ENCODE results near the gene PARP2.

PARP2 gene

DNA sequence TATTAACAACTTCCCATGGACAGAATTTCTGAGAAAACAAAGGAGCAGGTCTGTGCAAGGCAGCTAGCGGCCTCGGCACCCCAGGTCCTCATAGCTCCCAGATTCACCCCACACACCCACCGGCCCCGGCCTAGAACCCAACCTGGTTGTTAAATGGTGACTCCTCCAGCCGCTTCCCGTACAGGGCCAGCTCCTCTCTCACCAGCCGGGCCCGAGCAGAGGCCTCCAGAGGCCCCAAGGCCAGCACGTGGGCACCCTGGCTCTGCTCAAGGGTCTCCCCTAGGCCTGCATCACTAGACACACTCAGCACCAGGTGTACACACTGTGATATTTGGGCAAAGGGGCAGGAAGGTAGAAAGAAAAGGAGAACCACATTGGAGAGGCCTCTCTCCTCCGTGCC lies 39.6 kb downstream of the PARP2 start:
- Histone ChIP-seq H3K79me2 (ENCODE audit: insufficient read depth, low read length) (no peaks in the 10 kb centered on the region), H4K20me1 (ENCODE audit: insufficient read depth, low read length, poor library complexity, severe bottlenecking) (no peaks in the 10 kb centered on the region), H3K36me3 (ENCODE audit: insufficient read depth, low read length) (peaks cover 90% of the 10 kb centered on the region; the same call in 1 of the 2 replicates), H3K27me3 (ENCODE audit: insufficient read depth, low read length, poor library complexity, severe bottlenecking) (no peaks in the 10 kb centered on the region), H3K9me3 (ENCODE audit: insufficient read depth, low read depth, low read length) (no peaks in the 10 kb centered on the region), H3K9ac (ENCODE audit: low read depth, low read length, poor library complexity, severe bottlenecking) (no peak overlapping the region), H3K4me3 (ENCODE audit: low read length, poor library complexity, severe bottlenecking) (no peak overlapping the region), H3K9me2 (replicated peaks; ENCODE audit: low read depth, low read length) (no peaks in the 10 kb centered on the region), H2AFZ (ENCODE audit: low read length) (no peak overlapping the region), H3K4me1 (ENCODE audit: insufficient read depth, low read length, poor library complexity, severe bottlenecking) (no peaks in the 10 kb centered on the region), H3F3A (ENCODE audit: low read depth) (no peaks in the 10 kb centered on the region), H3K4me2 (ENCODE audit: low read depth, low read length, poor library complexity, severe bottlenecking) (no peak overlapping the region)
- TF ChIP-seq, protein P1, sequence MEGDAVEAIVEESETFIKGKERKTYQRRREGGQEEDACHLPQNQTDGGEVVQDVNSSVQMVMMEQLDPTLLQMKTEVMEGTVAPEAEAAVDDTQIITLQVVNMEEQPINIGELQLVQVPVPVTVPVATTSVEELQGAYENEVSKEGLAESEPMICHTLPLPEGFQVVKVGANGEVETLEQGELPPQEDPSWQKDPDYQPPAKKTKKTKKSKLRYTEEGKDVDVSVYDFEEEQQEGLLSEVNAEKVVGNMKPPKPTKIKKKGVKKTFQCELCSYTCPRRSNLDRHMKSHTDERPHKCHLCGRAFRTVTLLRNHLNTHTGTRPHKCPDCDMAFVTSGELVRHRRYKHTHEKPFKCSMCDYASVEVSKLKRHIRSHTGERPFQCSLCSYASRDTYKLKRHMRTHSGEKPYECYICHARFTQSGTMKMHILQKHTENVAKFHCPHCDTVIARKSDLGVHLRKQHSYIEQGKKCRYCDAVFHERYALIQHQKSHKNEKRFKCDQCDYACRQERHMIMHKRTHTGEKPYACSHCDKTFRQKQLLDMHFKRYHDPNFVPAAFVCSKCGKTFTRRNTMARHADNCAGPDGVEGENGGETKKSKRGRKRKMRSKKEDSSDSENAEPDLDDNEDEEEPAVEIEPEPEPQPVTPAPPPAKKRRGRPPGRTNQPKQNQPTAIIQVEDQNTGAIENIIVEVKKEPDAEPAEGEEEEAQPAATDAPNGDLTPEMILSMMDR (conservative IDR thresholded peaks at IDR 0.05; ENCODE audit: low read length) = no peak
- TF ChIP-seq EZH2phosphoT487 (IDR thresholded peaks at IDR 0.05; ENCODE audit: borderline replicate concordance) = no peak

DNA sequence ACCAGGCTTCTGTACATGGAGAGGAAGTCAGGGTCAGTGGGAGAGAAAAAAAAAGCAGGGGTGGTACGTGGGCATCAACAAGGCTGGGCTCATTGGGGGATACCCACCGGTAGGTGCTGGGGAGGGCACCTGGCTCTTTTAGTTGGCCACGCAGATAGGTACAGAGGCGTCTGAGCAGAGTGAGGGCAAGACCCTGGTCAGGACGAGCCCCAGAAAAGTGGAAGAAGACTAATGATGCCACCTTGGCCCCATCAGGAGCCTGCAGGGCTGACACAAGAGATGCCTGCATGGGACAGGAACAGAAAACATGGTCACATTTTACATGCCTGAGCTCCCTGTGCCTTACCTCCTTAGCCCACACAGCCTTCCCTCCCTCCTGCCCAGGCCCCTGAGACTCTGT lies 40.2 kb downstream of the PARP2 start:
- no peak overlapping the region for H2AFZ ChIP-seq (ENCODE audit: low read length)
- H3K79me2 ChIP-seq (ENCODE audit: insufficient read depth, low read length) = no peaks in the 10 kb centered on the region
- no peaks in the 10 kb centered on the region for H3K9me3 ChIP-seq (ENCODE audit: insufficient read depth, low read depth, low read length)
- H3K27me3 ChIP-seq (ENCODE audit: insufficient read depth, low read length, poor library complexity, severe bottlenecking) = no peaks in the 10 kb centered on the region
- H3K4me2 ChIP-seq (ENCODE audit: low read depth, low read length, poor library complexity, severe bottlenecking) = no peak overlapping the region
- H3K4me3 ChIP-seq (ENCODE audit: low read length, poor library complexity, severe bottlenecking) = no peak overlapping the region
- no peaks in the 10 kb centered on the region for H3K9me2 ChIP-seq (replicated peaks; ENCODE audit: low read depth, low read length)
- no peaks in the 10 kb centered on the region for H3F3A ChIP-seq (ENCODE audit: low read depth)
- no peaks in the 10 kb centered on the region for H4K20me1 ChIP-seq (ENCODE audit: insufficient read depth, low read length, poor library complexity, severe bottlenecking)
- H3K36me3 ChIP-seq (ENCODE audit: insufficient read depth, low read length) = peaks cover 90% of the 10 kb centered on the region; the same call in 1 of the 2 replicates
- H3K9ac ChIP-seq (ENCODE audit: low read depth, low read length, poor library complexity, severe bottlenecking) = no peak overlapping the region
- no peaks in the 10 kb centered on the region for H3K4me1 ChIP-seq (ENCODE audit: insufficient read depth, low read length, poor library complexity, severe bottlenecking)
- no peak for TF ChIP-seq EZH2phosphoT487 (IDR thresholded peaks at IDR 0.05; ENCODE audit: borderline replicate concordance)
- TF ChIP-seq, protein P1 (conservative IDR thresholded peaks at IDR 0.05; ENCODE audit: low read length) = no peak

DNA sequence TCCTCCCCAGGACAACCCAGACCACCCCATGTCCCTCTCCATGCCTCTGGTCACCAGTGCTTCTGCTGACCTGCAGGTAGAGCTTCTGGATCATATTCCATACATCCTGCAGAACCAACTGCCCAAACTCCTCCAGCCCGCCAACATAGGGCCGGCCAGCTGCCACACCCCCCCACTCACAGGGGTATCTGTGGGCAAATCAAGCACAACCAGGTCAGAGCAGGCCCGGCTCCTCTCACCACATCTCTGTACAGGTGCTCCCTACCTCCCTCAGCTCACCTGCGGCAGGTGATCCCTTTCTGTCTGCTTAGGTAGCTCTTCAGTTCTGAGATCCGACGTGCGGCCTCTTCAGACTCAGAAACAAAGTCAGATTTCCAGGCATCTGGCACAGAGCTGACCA lies 40.9 kb downstream of the PARP2 start:
- no peaks in the 10 kb centered on the region for H4K20me1 ChIP-seq (ENCODE audit: insufficient read depth, low read length, poor library complexity, severe bottlenecking)
- no peaks in the 10 kb centered on the region for H3K27me3 ChIP-seq (ENCODE audit: insufficient read depth, low read length, poor library complexity, severe bottlenecking)
- no peaks in the 10 kb centered on the region for H3K9me3 ChIP-seq (ENCODE audit: insufficient read depth, low read depth, low read length)
- H3K79me2 ChIP-seq (ENCODE audit: insufficient read depth, low read length) = no peaks in the 10 kb centered on the region
- no peaks in the 10 kb centered on the region for H3K4me1 ChIP-seq (ENCODE audit: insufficient read depth, low read length, poor library complexity, severe bottlenecking)
- H3K36me3 ChIP-seq (ENCODE audit: insufficient read depth, low read length) = peaks cover 89% of the 10 kb centered on the region; the same call in 1 of the 2 replicates
- H3F3A ChIP-seq (ENCODE audit: low read depth) = no peaks in the 10 kb centered on the region
- no peak overlapping the region for H3K4me2 ChIP-seq (ENCODE audit: low read depth, low read length, poor library complexity, severe bottlenecking)
- no peak overlapping the region for H2AFZ ChIP-seq (ENCODE audit: low read length)
- TF ChIP-seq, protein P1 (conservative IDR thresholded peaks at IDR 0.05; ENCODE audit: low read length) = no peak
- TF ChIP-seq EZH2phosphoT487 (IDR thresholded peaks at IDR 0.05; ENCODE audit: borderline replicate concordance) = no peak
- no peak overlapping the region for H3K4me3 ChIP-seq (ENCODE audit: low read length, poor library complexity, severe bottlenecking)
- no peaks in the 10 kb centered on the region for H3K9me2 ChIP-seq (replicated peaks; ENCODE audit: low read depth, low read length)
- no peak overlapping the region for H3K9ac ChIP-seq (ENCODE audit: low read depth, low read length, poor library complexity, severe bottlenecking)
